GM18526 (cell line): ENCODE measurements around the gene CERS1.

Experiments used
- POLR2A ChIP-seq: IDR thresholded peaks from 3 replicates; pipeline ENCODE4 v1.6.1; 2011; ENCODE audit not compliant: insufficient read length; ENCODE audit errors: extremely low read depth

CERS1 gene

GRCh38 chr19:18869023-18869618 is 26.8 kb downstream of the CERS1 start:
- no peak for TF ChIP-seq POLR2A

- no peak for TF ChIP-seq POLR2A
Observed at GRCh38 chr19:18868380-18869022, 27.5 kb downstream of the CERS1 start.

GRCh38 chr19:18867751-18868150 is 28.2 kb downstream of the CERS1 start:
- TF ChIP-seq POLR2A, result no peak

DNA sequence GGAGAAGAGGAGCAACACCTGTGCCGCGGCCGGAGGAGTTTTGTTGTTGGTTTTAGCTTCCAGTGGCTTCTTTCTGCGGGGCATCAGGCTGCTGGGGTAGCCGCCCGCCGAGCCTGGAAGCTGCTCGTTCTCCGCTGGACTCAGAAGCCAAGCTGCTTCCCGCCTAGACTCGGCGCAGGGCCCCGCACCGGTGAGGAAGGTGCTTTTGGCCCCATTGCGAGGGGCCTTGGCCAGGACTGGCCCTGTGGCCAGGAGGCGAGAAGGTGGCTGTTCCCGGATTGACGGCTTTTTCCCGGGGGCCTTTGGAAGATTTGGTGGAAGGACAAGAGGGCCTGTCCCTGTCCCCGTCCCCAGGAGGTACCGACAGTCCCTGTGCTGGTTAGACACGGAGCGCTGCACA is 28.8 kb downstream of the CERS1 start:
- no peak for TF ChIP-seq POLR2A

DNA sequence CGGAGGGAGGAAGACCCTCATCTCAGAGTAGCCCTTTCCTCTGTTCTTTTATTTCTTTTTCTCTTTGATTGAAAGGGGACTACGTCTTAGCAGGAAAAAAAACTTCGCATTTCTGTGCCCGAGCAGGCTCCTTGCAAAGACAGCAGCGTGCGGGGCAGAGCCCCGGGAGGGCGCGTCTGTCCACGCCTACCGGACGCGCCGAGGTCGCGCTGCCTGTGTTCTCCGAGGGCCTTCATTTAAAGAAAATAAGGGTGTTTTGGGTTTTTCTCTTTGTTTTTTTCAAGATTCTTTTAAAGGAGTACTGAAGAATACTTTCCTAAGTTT is 29.2 kb downstream of the CERS1 start:
- TF ChIP-seq POLR2A, result no peak

- TF ChIP-seq POLR2A, result no peak
Observed at GRCh38 chr19:18865973-18866799, 29.8 kb downstream of the CERS1 start.

DNA sequence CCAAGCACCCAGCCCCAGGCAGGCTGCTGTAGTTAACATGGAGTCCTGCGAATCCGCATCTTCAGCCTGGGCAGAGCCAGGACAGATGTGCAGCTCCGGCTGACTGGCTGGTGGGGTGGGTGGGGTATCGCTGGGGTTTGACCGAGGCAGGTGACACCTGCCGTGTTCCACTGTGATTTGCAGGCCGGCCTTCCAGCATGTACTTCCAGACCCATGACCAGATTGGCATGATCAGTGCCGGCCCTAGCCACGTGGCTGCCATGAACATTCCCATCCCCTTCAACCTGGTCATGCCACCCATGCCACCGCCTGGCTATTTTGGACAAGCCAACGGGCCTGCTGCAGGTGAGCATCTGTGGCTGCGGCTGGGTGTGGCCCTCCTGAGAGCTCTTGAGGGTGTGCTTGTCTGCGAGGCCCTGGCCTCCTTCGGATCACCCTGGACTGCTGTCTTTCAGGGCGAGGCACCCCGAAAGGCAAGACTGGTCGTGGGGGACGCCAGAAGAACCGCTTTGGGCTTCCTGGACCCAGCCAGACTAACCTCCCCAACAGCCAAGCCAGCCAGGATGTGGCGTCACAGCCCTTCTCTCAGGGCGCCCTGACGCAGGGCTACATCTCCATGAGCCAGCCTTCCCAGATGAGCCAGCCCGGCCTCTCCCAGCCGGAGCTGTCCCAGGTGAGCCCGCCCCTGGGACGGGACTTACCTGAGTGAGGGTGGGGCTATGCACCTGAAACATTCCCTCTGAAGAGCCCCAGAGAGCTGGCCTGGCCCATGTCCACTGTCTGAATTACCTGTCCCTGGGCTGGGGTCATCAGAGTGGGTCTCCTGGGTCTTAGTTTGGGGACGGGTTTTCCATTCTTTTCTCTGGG is 30.6 kb downstream of the CERS1 start:
- no peak for TF ChIP-seq POLR2A

DNA sequence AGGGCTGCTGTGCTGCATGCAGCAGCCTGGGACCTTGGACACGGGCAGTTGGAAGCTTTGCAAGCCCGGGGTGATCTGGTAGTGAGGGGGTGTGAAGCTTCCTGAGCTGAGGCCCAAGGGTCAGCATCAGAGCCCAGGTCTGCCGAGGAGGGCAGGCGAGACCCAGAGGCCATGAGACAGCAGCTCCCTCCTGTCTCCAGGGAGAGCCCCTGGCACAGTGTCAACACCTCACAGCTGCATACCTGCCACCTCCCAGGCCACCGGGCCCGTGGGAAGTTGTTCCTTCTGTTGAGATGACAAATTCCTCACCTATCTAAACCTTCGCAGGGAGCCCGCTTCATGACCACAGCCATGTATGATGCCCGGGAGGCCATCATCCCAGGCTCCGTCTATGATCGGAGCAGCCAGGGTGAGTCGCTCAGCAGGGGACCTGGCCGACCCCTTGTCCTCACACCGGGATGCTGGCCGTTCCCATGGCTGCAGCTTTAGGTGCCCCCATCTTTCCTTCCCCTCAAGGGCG is 32.1 kb downstream of the CERS1 start:
- TF ChIP-seq POLR2A, result no peak

DNA sequence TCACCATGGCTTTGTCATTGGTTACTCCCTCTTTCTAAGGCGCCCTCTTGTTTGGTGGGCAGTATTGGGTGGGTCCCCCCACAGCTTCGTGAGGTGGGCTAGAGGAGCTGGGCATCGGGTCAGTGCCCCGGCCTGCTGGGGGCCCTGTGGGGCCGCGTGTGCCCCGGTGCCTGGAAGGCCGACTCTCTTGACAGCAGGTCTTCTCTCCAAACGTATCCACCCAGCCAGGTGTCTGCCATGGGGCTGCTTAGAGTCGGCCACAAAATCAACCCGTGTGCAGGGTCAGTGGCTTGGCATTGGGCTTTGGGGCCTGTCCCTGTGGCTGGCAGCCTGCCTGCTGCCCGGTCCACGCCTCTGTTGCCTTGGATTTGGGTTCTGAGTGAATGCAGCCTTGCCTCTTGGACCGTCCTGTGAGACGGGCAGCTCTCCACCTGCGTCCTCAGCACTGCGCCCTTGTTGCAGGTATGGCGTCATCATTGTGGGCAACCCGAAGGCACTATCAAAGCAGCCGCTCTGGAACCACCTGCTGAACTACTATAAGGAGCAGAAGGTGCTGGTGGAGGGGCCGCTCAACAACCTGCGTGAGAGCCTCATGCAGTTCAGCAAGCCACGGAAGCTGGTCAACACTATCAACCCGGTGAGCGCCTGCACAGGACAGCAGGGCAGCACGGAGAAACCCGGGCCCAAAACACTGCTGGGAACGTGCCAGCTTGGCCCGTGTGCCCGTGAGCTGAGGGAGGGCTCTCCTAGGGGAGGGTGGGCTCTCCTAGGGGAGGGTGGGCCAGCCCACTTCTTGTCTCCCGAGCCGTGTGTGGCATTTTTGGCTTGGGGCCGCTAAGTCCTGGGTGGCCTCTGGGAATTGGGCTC is 32.7 kb downstream of the CERS1 start:
- TF ChIP-seq POLR2A, result no peak

- no peak for TF ChIP-seq POLR2A
Observed at GRCh38 chr19:18861917-18862316, 34.0 kb downstream of the CERS1 start.

- TF ChIP-seq POLR2A, result no peak
Observed at GRCh38 chr19:18861235-18861634, 34.7 kb downstream of the CERS1 start.

GRCh38 chr19:18860725-18861124 is 35.2 kb downstream of the CERS1 start:
- TF ChIP-seq POLR2A, result no peak

DNA sequence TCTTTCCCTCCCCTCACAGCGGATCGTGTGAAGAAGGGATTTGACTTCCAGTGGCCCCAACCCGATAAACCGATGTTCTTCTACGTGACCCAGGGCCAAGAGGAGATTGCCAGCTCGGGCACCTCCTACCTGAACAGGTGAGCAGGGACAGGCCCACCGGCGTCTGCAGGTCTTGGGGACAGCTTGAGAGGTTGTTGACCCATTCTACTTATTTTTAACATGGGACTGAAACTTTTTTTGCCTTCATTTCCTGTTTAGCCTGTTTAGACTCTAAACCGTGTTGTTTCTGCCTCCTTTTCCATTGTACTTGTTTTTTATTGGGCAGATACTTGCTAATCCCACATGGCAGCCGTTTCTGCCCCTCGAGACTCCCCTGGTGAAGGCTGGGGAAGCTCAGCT is 35.7 kb downstream of the CERS1 start:
- TF ChIP-seq POLR2A, result no peak

DNA sequence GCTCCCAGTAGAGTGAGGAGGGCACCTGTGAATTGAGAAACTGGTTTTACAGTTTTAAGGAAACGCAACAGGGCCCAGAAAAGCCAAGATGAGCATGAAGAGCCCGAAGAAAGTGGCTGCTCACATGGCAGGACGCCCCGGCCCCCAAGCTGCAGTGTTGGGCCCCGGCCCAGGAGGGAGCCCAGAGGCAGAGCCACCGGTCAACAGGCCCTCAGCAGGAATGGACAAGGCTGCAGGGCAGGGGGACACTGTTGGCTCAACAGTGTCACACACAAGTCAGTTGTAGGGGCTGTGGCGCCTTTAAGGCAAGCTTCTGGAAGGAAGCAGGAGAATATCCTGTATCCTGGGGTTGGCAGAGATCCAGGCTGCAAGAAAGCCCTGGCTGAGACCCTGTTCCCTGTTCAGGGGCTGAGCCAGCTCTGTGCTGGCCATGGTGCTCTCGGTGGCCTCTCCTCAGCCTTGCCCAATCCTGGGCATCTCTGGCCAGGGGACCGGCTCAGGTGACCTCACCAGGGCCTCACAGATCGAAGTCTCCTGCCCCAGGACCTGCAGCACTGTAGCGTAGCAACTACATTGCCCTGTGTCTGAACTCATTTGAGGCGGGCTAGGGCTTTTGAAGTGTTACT is 36.2 kb downstream of the CERS1 start:
- no peak for TF ChIP-seq POLR2A

DNA sequence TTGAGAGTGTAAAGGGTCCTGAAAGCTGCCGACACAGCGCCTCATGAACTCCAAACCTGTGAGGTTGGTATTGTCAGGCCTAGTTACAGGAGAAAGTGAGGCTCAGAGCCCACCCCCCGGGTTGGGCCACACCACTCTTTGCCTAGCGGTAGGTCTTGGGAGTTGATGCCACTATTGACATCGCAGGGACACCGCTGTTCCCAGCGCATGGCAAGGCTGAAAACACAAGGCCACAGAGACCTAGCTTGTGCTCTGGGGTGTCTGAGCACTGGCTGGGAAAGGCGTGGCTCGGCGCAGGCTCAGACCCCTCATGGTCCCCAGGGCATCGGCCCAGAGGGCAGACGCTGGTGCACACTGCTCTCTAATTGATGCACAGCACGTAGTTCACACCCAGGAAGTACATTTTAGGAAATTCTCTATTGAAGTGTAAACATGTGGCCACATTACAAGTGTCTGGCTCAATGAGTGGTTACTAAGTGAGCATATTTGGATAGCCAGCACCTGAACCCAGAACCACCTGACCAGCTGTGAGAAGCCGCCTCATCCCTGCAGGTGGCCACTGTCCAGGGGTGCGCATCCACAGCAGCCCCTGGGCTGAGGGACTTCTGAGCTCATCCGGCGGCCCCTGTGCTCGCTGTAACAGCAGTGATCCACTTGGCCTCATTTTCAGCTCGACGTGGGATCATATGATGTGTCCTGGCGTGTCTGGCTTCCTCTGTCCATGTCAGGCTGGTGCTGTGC is 36.9 kb downstream of the CERS1 start:
- TF ChIP-seq POLR2A, result no peak
